Osteoblast (primary cell): ENCODE measurements around the gene MED12. TPM values are rescaled to one million over a fixed set of nuclear protein-coding genes. Genes with fewer than 3 reads are reported as not detected.

Source experiments
- DNase-seq: peaks from one replicate; pipeline ENCODE4 v3.0.0; 2011; ENCODE audit warnings: low spot score, mixed read lengths; ENCODE audit not compliant: insufficient read length; ENCODE audit errors: missing footprints
- H2AFZ ChIP-seq: 2 replicates; pipeline ENCODE4 v1.6.0; 2011; ENCODE audit warnings: mild to moderate bottlenecking, low read length
- H3K27ac ChIP-seq: 2 replicates; pipeline ENCODE4 v1.5.1; 2011; ENCODE audit warnings: mild to moderate bottlenecking, low read depth, low read length, moderate library complexity
- H3K27me3 ChIP-seq: 2 replicates; pipeline ENCODE4 v1.6.0; 2012; ENCODE audit warnings: mild to moderate bottlenecking, control low read depth, inconsistent platforms, low read length, moderate library complexity; ENCODE audit not compliant: insufficient read depth
- H3K36me3 ChIP-seq: 2 replicates; pipeline ENCODE4 v1.5.1; 2011; ENCODE audit warnings: mild to moderate bottlenecking, low read length, control low read depth, moderate library complexity; ENCODE audit not compliant: insufficient read depth
- H3K4me1 ChIP-seq: 2 replicates; pipeline ENCODE4 v1.5.1; 2011; ENCODE audit warnings: mild to moderate bottlenecking, low read length, control low read depth, moderate library complexity; ENCODE audit not compliant: insufficient read depth
- H3K4me2 ChIP-seq: 2 replicates; pipeline ENCODE4 v1.6.0; 2011; ENCODE audit warnings: mild to moderate bottlenecking, low read length; ENCODE audit not compliant: insufficient read depth
- H3K4me3 ChIP-seq: fragments of 200-600 bp; sonication (generic); 3 replicates; pipeline ENCODE4 v1.5.1; 2012; ENCODE audit warnings: mild to moderate bottlenecking, low read length, inconsistent platforms; ENCODE audit not compliant: insufficient read depth
- H3K79me2 ChIP-seq: 2 replicates; pipeline ENCODE4 v1.6.0; 2012; ENCODE audit warnings: mild to moderate bottlenecking, low read length, control low read depth, inconsistent platforms; ENCODE audit not compliant: insufficient read depth
- H3K9me3 ChIP-seq: 2 replicates; pipeline ENCODE4 v1.5.1; 2011; ENCODE audit warnings: low read depth, low read length, control low read depth
- H4K20me1 ChIP-seq: 2 replicates; pipeline ENCODE4 v1.6.0; 2012; ENCODE audit warnings: mild to moderate bottlenecking, low read length, control low read depth; ENCODE audit not compliant: insufficient read depth
- CTCF ChIP-seq: IDR thresholded peaks from 2 replicates; pipeline ENCODE4 v1.5.1; 2011; ENCODE audit warnings: mild to moderate bottlenecking, low read depth, low read length, moderate library complexity; ENCODE audit errors: extremely low read depth
- total RNA-seq: library from RNA; depleted of rRNA; stranded (reverse); fragments of >200 nt; gene quantifications from 2 replicates; pipeline ENCODE4 v1.2.3, GENCODE V29; 2012

Gene MED12
- total RNA-seq, 1 donor = 24.2 TPM

DNA sequence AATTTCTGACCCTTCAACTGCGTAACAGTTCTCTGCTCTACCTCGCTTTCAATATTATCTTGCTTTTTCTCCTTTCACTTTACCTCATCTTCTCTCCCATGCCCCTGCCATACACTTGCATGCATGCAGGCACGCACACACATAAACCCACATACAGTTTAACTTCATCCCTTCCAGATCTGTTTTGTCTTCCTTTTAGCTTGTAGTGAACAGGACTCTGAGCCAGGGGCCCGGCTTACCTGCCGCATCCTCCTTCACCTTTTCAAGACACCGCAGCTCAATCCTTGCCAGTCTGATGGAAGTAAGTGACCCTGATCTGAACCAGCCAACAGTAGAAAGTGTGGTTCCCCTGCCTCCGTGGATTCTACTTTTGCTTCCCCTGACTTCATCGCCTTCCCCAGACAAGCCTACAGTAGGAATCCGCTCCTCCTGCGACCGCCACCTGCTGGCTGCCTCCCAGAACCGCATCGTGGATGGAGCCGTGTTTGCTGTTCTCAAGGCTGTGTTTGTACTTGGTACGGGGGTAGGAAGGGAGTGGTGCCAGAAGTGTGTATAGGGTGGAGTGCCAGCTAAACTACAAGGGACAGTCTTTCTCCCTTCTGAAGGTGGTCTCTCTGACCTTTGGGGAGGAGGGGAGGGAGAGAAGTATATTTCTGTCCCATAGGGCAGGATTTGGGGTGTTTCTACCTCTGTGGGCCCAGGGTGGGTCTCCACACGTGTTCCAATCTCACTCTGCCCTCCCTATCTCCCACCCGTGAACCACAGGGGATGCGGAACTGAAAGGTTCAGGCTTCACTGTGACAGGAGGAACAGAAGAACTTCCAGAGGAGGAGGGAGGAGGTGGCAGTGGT is 10.7 kb downstream of the MED12 start:
- no peaks in the 10 kb centered on the region for H3K27me3 ChIP-seq

DNA sequence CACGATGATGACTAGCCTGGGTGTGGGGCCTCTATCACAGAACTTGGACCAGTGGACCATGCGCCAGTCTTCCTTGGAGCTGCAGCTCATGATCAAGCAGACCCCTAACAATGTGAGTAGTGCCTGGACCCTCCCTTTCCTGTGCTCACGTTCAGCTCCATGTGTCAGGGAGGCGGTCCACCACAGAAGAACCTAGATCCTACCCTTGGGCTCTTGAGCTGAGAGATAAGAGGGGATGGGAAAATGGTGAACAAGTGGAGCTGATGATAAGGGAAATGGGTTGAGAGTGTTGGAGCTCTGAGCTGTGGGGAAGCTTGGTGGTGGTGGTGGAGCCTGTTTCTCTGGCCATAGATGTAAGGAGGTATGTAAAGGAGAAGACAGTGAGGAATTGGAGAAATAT is 13.1 kb downstream of the MED12 start:
- no peak for DNase-seq
- Histone ChIP-seq H3K36me3 (peaks cover 24% of the 10 kb centered on the region), H3K4me2 (no peak overlapping the region), H4K20me1 (peaks cover 3% of the 10 kb centered on the region), H3K4me1 (peaks cover 6% of the 10 kb centered on the region), H3K79me2 (no peaks in the 10 kb centered on the region), H3K27ac (no peak overlapping the region), H3K9me3 (no peaks in the 10 kb centered on the region), H2AFZ (no peak overlapping the region), H3K4me3 (no peak overlapping the region), H3K27me3 (no peaks in the 10 kb centered on the region)
- no peak for TF ChIP-seq CTCF

More for the DNA sequence above, 10.7 kb downstream of the MED12 start:
- peak; percentile 82 for DNase-seq
- no peak overlapping the region for H2AFZ ChIP-seq
- peaks cover 6% of the 10 kb centered on the region for H3K4me1 ChIP-seq
- H3K4me2 ChIP-seq = no peak overlapping the region
- peaks cover 6% of the 10 kb centered on the region for H4K20me1 ChIP-seq
- H3K79me2 ChIP-seq = no peaks in the 10 kb centered on the region
- H3K27ac ChIP-seq = peak overlapping the region; percentile 27
- no peaks in the 10 kb centered on the region for H3K9me3 ChIP-seq
- peaks cover 27% of the 10 kb centered on the region for H3K36me3 ChIP-seq
- TF ChIP-seq CTCF = peak; percentile 77
- H3K4me3 ChIP-seq = no peak overlapping the region

- DNase-seq = no peak
- Histone ChIP-seq H4K20me1 (peaks cover 3% of the 10 kb centered on the region), H3K27me3 (no peaks in the 10 kb centered on the region), H3K4me1 (no peaks in the 10 kb centered on the region), H2AFZ (no peak overlapping the region), H3K36me3 (peaks cover 16% of the 10 kb centered on the region), H3K4me2 (no peak overlapping the region), H3K79me2 (no peaks in the 10 kb centered on the region), H3K4me3 (no peak overlapping the region), H3K27ac (no peak overlapping the region), H3K9me3 (no peaks in the 10 kb centered on the region)
- TF ChIP-seq CTCF = no peak
Observed at GRCh38 chrX:71140440-71140839, 22.0 kb downstream of the MED12 start.

DNA sequence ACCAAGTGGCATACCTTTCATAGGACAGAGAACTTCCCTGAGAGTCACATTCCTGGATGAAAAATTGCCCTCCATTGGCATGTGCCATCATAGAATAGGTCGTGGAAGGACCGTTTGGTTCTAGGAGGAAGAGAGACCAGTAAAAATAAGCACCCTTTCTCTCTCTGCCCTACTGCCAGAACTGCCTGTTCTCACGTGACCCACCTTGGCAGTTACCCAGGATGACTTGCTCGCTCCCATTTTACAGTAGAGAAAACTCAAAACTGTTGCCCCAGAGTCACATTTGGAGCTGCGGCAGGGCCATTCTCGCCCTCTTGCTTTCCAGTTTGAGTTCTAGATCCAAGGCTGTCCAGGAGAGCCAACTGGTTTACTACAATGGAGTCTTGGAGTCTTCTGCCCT is 25.1 kb downstream of the MED12 start:
- Histone ChIP-seq H3K36me3 (peaks cover 11% of the 10 kb centered on the region), H3K9me3 (no peaks in the 10 kb centered on the region), H3K4me1 (peaks cover 3% of the 10 kb centered on the region), H3K27ac (no peak overlapping the region), H3K27me3 (no peaks in the 10 kb centered on the region), H3K4me2 (no peak overlapping the region), H4K20me1 (no peaks in the 10 kb centered on the region), H3K4me3 (no peak overlapping the region), H3K79me2 (no peaks in the 10 kb centered on the region), H2AFZ (no peak overlapping the region)
- no peak for DNase-seq
- TF ChIP-seq CTCF = no peak
